Measurements from ENCODE around the gene CDC20B. TPM values are rescaled to one million over a fixed set of nuclear protein-coding genes. Genes with fewer than 3 reads are reported as not detected.

The CDC20B gene
- polyA plus RNA-seq, 1 of the 3 experiments (the other 2 are of a cell fraction): 0.03 TPM

DNA sequence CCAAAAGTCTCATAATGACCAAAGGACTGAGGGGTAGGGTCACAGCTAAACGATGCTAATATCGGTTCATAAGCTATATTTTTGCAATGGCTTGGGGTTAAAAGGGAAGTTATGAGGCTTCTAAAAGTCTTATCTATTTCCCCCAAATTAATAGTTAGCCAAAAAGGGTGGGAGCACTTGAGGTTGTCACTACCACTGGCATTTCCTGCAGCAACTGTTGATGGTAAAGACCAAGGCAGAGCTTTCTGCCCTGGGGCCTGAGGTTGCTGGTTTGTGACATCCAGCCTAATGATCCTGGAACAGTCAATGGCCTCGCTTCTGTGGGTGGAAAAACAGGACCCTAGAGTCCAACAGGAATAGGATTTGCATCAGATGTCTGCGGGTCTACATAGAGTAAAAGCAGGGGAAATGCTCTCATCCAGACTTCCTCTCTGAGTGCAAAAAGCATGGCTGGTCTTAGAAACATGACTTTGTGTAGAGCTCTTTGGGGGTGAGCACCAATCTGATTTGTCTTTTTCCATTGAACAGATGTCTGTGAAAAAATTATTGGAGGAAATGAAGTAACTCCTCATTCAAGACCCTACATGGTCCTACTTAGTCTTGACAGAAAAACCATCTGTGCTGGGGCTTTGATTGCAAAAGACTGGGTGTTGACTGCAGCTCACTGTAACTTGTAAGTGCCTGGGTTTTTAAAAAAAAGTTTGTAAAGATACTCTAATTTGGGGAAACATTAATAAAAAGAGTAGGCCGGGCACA is 67.9 kb downstream of the CDC20B start:
- Histone ChIP-seq H3K9me3 (no peaks in the 10 kb centered on the region), H3K4me3 (ENCODE audit: low read depth in 2 of 2, low read length in 1 of 2) (no peak overlapping the region), H3K4me2 (no peak overlapping the region), H3F3A (replicated peaks; ENCODE audit: insufficient read depth) (no peaks in the 10 kb centered on the region), H4K20me1 (ENCODE audit: insufficient read depth) (no peaks in the 10 kb centered on the region), H3K9ac (no peak overlapping the region), H3K79me2 (ENCODE audit: insufficient read depth) (no peaks in the 10 kb centered on the region), H3K27me3 (ENCODE audit: insufficient read depth) (no peaks in the 10 kb centered on the region; the same call in 1 of the 2 replicates), H3K9me2 (no peaks in the 10 kb centered on the region), H3K36me3 (replicated peaks in 1 of 2; ENCODE audit: control insufficient read depth in 1 of 2, insufficient read depth in 2 of 2, low read length in 1 of 2) (no peaks in the 10 kb centered on the region), H3K27ac (ENCODE audit: low read depth in 2 of 2, low read length in 1 of 2) (no peak overlapping the region), H3K4me1 (ENCODE audit: control insufficient read depth in 1 of 2, insufficient read depth in 2 of 2, low read depth in 1 of 2, low read length in 1 of 2) (no peaks in the 10 kb centered on the region; a peak in 1 of 4 replicates), H2AFZ (ENCODE audit: low read depth) (no peak overlapping the region)
- CTCF ChIA-PET: interaction anchor here (1.0 kb wide), 1 partner anchor 41 kb away, joined by 3 read pairs; no protein-coding TSS in a partner anchor
- DNase-seq: no peak
- POLR2A ChIA-PET: no interaction called here
- WGBS (ENCODE audit: low lambda C conversion rate): 6% methylated on average over 5 of the region's 5 CpGs
- TF ChIP-seq EZH2phosphoT487 (IDR thresholded peaks at IDR 0.05; ENCODE audit: borderline replicate concordance, low read depth) (no peak), MEF2A (IDR thresholded peaks at IDR 0.05; ENCODE audit: borderline replicate concordance, low read depth) (no peak), TEAD4 (IDR thresholded peaks at IDR 0.05; ENCODE audit: borderline replicate concordance, insufficient read depth) (no peak), FOXM1 (IDR thresholded peaks at IDR 0.05; ENCODE audit: low read depth) (no peak), USF2 (IDR thresholded peaks at IDR 0.05; ENCODE audit: borderline replicate concordance, low read depth, low read length) (no peak), PBX3 (IDR thresholded peaks at IDR 0.05) (no peak), RFX5 (IDR thresholded peaks at IDR 0.05; ENCODE audit: low read length) (no peak), NRF1 (IDR thresholded peaks at IDR 0.05; ENCODE audit: low read depth, low read length) (no peak), GATA2 (CRISPR knock-in tag; IDR thresholded peaks at IDR 0.05) (no peak), JUND (IDR thresholded peaks at IDR 0.05) (no peak), RXRA (IDR thresholded peaks at IDR 0.05; ENCODE audit: borderline replicate concordance, low read depth) (no peak), YY1 (IDR thresholded peaks at IDR 0.05; ENCODE audit: low read depth) (no peak), TAF1 (IDR thresholded peaks at IDR 0.05; ENCODE audit: borderline replicate concordance, low read depth, low read length) (no peak), CHD2 (IDR thresholded peaks at IDR 0.05; ENCODE audit: low read length, partially characterized antibody) (no peak), RAD21 (IDR thresholded peaks at IDR 0.05; ENCODE audit: low read length) (no peak), GABPA (IDR thresholded peaks at IDR 0.05; ENCODE audit: low read depth) (no peak)
- TF ChIP-seq, protein P1, sequence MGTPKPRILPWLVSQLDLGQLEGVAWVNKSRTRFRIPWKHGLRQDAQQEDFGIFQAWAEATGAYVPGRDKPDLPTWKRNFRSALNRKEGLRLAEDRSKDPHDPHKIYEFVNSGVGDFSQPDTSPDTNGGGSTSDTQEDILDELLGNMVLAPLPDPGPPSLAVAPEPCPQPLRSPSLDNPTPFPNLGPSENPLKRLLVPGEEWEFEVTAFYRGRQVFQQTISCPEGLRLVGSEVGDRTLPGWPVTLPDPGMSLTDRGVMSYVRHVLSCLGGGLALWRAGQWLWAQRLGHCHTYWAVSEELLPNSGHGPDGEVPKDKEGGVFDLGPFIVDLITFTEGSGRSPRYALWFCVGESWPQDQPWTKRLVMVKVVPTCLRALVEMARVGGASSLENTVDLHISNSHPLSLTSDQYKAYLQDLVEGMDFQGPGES (IDR thresholded peaks at IDR 0.05; ENCODE audit: low read depth, low read length): no peak
- TF ChIP-seq, protein P2, sequence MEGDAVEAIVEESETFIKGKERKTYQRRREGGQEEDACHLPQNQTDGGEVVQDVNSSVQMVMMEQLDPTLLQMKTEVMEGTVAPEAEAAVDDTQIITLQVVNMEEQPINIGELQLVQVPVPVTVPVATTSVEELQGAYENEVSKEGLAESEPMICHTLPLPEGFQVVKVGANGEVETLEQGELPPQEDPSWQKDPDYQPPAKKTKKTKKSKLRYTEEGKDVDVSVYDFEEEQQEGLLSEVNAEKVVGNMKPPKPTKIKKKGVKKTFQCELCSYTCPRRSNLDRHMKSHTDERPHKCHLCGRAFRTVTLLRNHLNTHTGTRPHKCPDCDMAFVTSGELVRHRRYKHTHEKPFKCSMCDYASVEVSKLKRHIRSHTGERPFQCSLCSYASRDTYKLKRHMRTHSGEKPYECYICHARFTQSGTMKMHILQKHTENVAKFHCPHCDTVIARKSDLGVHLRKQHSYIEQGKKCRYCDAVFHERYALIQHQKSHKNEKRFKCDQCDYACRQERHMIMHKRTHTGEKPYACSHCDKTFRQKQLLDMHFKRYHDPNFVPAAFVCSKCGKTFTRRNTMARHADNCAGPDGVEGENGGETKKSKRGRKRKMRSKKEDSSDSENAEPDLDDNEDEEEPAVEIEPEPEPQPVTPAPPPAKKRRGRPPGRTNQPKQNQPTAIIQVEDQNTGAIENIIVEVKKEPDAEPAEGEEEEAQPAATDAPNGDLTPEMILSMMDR (IDR thresholded peaks at IDR 0.05): no peak
- TF ChIP-seq, protein P3, sequence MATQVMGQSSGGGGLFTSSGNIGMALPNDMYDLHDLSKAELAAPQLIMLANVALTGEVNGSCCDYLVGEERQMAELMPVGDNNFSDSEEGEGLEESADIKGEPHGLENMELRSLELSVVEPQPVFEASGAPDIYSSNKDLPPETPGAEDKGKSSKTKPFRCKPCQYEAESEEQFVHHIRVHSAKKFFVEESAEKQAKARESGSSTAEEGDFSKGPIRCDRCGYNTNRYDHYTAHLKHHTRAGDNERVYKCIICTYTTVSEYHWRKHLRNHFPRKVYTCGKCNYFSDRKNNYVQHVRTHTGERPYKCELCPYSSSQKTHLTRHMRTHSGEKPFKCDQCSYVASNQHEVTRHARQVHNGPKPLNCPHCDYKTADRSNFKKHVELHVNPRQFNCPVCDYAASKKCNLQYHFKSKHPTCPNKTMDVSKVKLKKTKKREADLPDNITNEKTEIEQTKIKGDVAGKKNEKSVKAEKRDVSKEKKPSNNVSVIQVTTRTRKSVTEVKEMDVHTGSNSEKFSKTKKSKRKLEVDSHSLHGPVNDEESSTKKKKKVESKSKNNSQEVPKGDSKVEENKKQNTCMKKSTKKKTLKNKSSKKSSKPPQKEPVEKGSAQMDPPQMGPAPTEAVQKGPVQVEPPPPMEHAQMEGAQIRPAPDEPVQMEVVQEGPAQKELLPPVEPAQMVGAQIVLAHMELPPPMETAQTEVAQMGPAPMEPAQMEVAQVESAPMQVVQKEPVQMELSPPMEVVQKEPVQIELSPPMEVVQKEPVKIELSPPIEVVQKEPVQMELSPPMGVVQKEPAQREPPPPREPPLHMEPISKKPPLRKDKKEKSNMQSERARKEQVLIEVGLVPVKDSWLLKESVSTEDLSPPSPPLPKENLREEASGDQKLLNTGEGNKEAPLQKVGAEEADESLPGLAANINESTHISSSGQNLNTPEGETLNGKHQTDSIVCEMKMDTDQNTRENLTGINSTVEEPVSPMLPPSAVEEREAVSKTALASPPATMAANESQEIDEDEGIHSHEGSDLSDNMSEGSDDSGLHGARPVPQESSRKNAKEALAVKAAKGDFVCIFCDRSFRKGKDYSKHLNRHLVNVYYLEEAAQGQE (IDR thresholded peaks at IDR 0.05; ENCODE audit: low read depth, low read length): no peak
- TF ChIP-seq, protein P4, sequence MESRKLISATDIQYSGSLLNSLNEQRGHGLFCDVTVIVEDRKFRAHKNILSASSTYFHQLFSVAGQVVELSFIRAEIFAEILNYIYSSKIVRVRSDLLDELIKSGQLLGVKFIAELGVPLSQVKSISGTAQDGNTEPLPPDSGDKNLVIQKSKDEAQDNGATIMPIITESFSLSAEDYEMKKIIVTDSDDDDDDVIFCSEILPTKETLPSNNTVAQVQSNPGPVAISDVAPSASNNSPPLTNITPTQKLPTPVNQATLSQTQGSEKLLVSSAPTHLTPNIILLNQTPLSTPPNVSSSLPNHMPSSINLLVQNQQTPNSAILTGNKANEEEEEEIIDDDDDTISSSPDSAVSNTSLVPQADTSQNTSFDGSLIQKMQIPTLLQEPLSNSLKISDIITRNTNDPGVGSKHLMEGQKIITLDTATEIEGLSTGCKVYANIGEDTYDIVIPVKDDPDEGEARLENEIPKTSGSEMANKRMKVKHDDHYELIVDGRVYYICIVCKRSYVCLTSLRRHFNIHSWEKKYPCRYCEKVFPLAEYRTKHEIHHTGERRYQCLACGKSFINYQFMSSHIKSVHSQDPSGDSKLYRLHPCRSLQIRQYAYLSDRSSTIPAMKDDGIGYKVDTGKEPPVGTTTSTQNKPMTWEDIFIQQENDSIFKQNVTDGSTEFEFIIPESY (IDR thresholded peaks at IDR 0.05; ENCODE audit: borderline replicate concordance, low read depth): no peak

All from SK-N-SH (cell line).